H9 (cell line): ENCODE data around the gene FAM3B. TPM values are rescaled to one million over a fixed set of nuclear protein-coding genes. Genes with fewer than 3 reads are reported as not detected.

Experiments
- DNase-seq: peaks from one replicate; pipeline ENCODE4 v3.0.0-alpha.2; 2017
- H2AFZ ChIP-seq: one replicate; pipeline ENCODE4 v1.6.1; 2013; ENCODE audit warnings: mild to moderate bottlenecking, low read length, control low read depth, moderate library complexity
- H2AK5ac ChIP-seq: 2 replicates; pipeline ENCODE4 v1.6.1; 2013; ENCODE audit warnings: low read length, control low read depth, mixed read lengths; ENCODE audit not compliant: insufficient read length
- H2BK120ac ChIP-seq: one replicate; pipeline ENCODE4 v1.6.1; 2013; ENCODE audit warnings: low read depth, mild to moderate bottlenecking, low read length, control low read depth, inconsistent platforms; ENCODE audit not compliant: poor library complexity, severe bottlenecking
- H2BK12ac ChIP-seq: 2 replicates; pipeline ENCODE4 v1.6.1; 2013; ENCODE audit warnings: low read length, control low read depth, mixed read lengths, low read depth; ENCODE audit not compliant: insufficient read length
- H2BK15ac ChIP-seq: 2 replicates; pipeline ENCODE4 v1.6.1; 2013; ENCODE audit warnings: low read depth, low read length, control low read depth
- H2BK20ac ChIP-seq: one replicate; pipeline ENCODE4 v1.6.1; 2013; ENCODE audit warnings: low read depth, mild to moderate bottlenecking, low read length, control low read depth, inconsistent platforms; ENCODE audit not compliant: poor library complexity, severe bottlenecking
- H2BK5ac ChIP-seq: 2 replicates; pipeline ENCODE4 v1.6.1; 2013; ENCODE audit warnings: low read length, control low read depth, mixed read lengths; ENCODE audit not compliant: insufficient read length
- H3K14ac ChIP-seq: 2 replicates; pipeline ENCODE4 v1.6.1; 2013; ENCODE audit warnings: low read length, control low read depth; ENCODE audit not compliant: insufficient read depth
- H3K18ac ChIP-seq: 2 replicates; pipeline ENCODE4 v1.6.1; 2013; ENCODE audit warnings: low read depth, mild to moderate bottlenecking, mixed read lengths, low read length, control low read depth; ENCODE audit not compliant: insufficient read length
- H3K23ac ChIP-seq: 2 replicates; pipeline ENCODE4 v1.6.1; 2013; ENCODE audit warnings: low read length, control low read depth, mixed read lengths, low read depth; ENCODE audit not compliant: insufficient read length
- H3K23me2 ChIP-seq: 2 replicates; pipeline ENCODE4 v1.6.1; 2013; ENCODE audit warnings: low read depth, mild to moderate bottlenecking, mixed read lengths, low read length, control low read depth; ENCODE audit not compliant: insufficient read length, poor library complexity, severe bottlenecking
- H3K27ac ChIP-seq: 2 replicates; pipeline ENCODE4 v1.5.1; 2013; ENCODE audit warnings: low read length, control low read depth, mixed read lengths, low read depth; ENCODE audit not compliant: insufficient read length
- H3K27me3 ChIP-seq: 2 replicates; pipeline ENCODE4 v1.6.1; 2013; ENCODE audit warnings: low read length, control low read depth, inconsistent platforms; ENCODE audit not compliant: insufficient read depth
- H3K4ac ChIP-seq: 2 replicates; pipeline ENCODE4 v1.6.1; 2013; ENCODE audit warnings: low read depth, mild to moderate bottlenecking, control low read depth, inconsistent platforms, low read length, moderate library complexity
- H3K4me1 ChIP-seq: 2 replicates; pipeline ENCODE4 v1.6.1; 2013; ENCODE audit warnings: low read length, control low read depth, inconsistent platforms; ENCODE audit not compliant: insufficient read depth
- H3K4me2 ChIP-seq: 2 replicates; pipeline ENCODE4 v1.6.1; 2013; ENCODE audit warnings: low read length, control low read depth, mixed read lengths; ENCODE audit not compliant: insufficient read length, insufficient read depth
- H3K56ac ChIP-seq: 2 replicates; pipeline ENCODE4 v1.6.1; 2013; ENCODE audit warnings: low read depth, mild to moderate bottlenecking, mixed read lengths, low read length, control low read depth; ENCODE audit not compliant: insufficient read length
- H3K79me1 ChIP-seq: 2 replicates; pipeline ENCODE4 v1.6.1; 2013; ENCODE audit warnings: low read depth, mild to moderate bottlenecking, moderate library complexity, low read length, control low read depth, inconsistent platforms; ENCODE audit not compliant: insufficient read depth, poor library complexity, severe bottlenecking
- H3K79me2 ChIP-seq: 2 replicates; pipeline ENCODE4 v1.6.1; 2013; ENCODE audit warnings: low read length, control low read depth, inconsistent platforms; ENCODE audit not compliant: insufficient read depth
- H3K9ac ChIP-seq: 2 replicates; pipeline ENCODE4 v1.6.1; 2013; ENCODE audit warnings: low read length, control low read depth, mixed read lengths; ENCODE audit not compliant: insufficient read length; ENCODE audit errors: extremely low read depth
- H3K9me3 ChIP-seq: one replicate; pipeline ENCODE4 v1.6.1; 2013; ENCODE audit warnings: low read depth, low read length, inconsistent platforms; ENCODE audit not compliant: control insufficient read depth
- H3T11ph ChIP-seq: one replicate; pipeline ENCODE4 v1.6.1; 2013; ENCODE audit warnings: mild to moderate bottlenecking, low read length, control low read depth, inconsistent platforms
- H4K20me1 ChIP-seq: one replicate; pipeline ENCODE4 v1.6.1; 2013; ENCODE audit not compliant: control insufficient read depth, insufficient read length, insufficient read depth
- H4K5ac ChIP-seq: 2 replicates; pipeline ENCODE4 v1.6.1; 2013; ENCODE audit warnings: low read depth, mild to moderate bottlenecking, mixed read lengths, low read length, control low read depth; ENCODE audit not compliant: insufficient read length
- H4K8ac ChIP-seq: replicated peaks from 2 replicates; pipeline ENCODE4 v1.6.1; 2013; ENCODE audit warnings: low read length, control low read depth, mixed read lengths, low read depth; ENCODE audit not compliant: insufficient read length
- H4K91ac ChIP-seq: 2 replicates; pipeline ENCODE4 v1.6.1; 2013; ENCODE audit warnings: low read depth, mild to moderate bottlenecking, moderate library complexity, mixed read lengths, low read length, control low read depth; ENCODE audit not compliant: insufficient read length
- H3K27ac Mint-ChIP-seq, 3 experiments: 2 replicates in 2 of 3; 3 replicates in 1 of 3; pipeline ENCODE4 v1.8.0; 2020 to 2021; ENCODE audit warnings: mixed read lengths in 3 of 3, mild to moderate bottlenecking in 1 of 3, moderate library complexity in 1 of 3
- H3K27me3 Mint-ChIP-seq: 2 replicates; pipeline ENCODE4 v1.8.0; 2021; ENCODE audit warnings: low read depth, mild to moderate bottlenecking, moderate library complexity, mixed read lengths
- H3K36me3 Mint-ChIP-seq, 3 experiments: 2 replicates in 2 of 3; 3 replicates in 1 of 3; pipeline ENCODE4 v1.8.0; 2020 to 2021; ENCODE audit warnings: low read depth in 3 of 3, mixed read lengths in 3 of 3; ENCODE audit not compliant: insufficient read depth in 1 of 3
- H3K4me1 Mint-ChIP-seq, 2 experiments: 2 replicates each; pipeline ENCODE4 v1.8.0; 2020; ENCODE audit warnings: mixed read lengths in 2 of 2
- H3K4me3 Mint-ChIP-seq, 2 experiments: 2 replicates in 1 of 2; 3 replicates in 1 of 2; pipeline ENCODE4 v1.8.0; 2020 to 2021; ENCODE audit warnings: mild to moderate bottlenecking in 2 of 2, mixed read lengths in 2 of 2, moderate library complexity in 1 of 2
- H3K9me3 Mint-ChIP-seq, 2 experiments: 2 replicates in 1 of 2; 3 replicates in 1 of 2; pipeline ENCODE4 v1.8.0; 2020; ENCODE audit warnings: mild to moderate bottlenecking in 2 of 2, mixed read lengths in 2 of 2, moderate library complexity in 1 of 2
- CTCF ChIP-seq: fragments of 200-600 bp; sonication (generic); conservative IDR thresholded peaks from 3 replicates; pipeline ENCODE4 v1.8.0; 2021; ENCODE audit warnings: antibody characterized with exemption, mild to moderate bottlenecking
- WGBS: extraction: QIAGEN DNeasy Blood & Tissue Kit; methylation state at CpG from one replicate; pipeline ENCODE4 v1.1.7; 2013; ENCODE audit warnings: missing lambda C conversion rate, low lambda C conversion rate, mixed read lengths; ENCODE audit not compliant: insufficient read length; ENCODE audit errors: extremely low coverage; 5-methylcytosine and 5-hydroxymethylcytosine counted together
- total RNA-seq: library from RNA; stranded (reverse); gene quantifications from 2 replicates; pipeline ENCODE4 v1.2.1, GENCODE V29; 2021

FAM3B gene
- total RNA-seq, 1 experiment from 2014 or later: 5.0 TPM

- no peak overlapping the region for H3K56ac ChIP-seq
- no peak overlapping the region for H4K5ac ChIP-seq
- no peak overlapping the region for H3T11ph ChIP-seq
- no peaks in the 10 kb centered on the region for H3K27me3 ChIP-seq
- no peak overlapping the region for H2BK15ac ChIP-seq
- no peak overlapping the region for H4K8ac ChIP-seq
- no peaks in the 10 kb centered on the region for H3K4me1 ChIP-seq
- H3K14ac ChIP-seq: no peak overlapping the region
- no peak overlapping the region for H3K4ac ChIP-seq
- no peak overlapping the region for H2BK5ac ChIP-seq
- no peaks in the 10 kb centered on the region for H3K4me1 Mint-ChIP-seq
- no peaks in the 10 kb centered on the region for H4K20me1 ChIP-seq
- H3K18ac ChIP-seq: no peak overlapping the region
- H2BK120ac ChIP-seq: no peak overlapping the region
- H3K9ac ChIP-seq: no peak overlapping the region
- no peaks in the 10 kb centered on the region for H3K9me3 ChIP-seq
- DNase-seq: no peak
- H3K23ac ChIP-seq: no peak overlapping the region
- no peaks in the 10 kb centered on the region for H3K79me1 ChIP-seq
- no peak overlapping the region for H3K27ac Mint-ChIP-seq
- no peak overlapping the region for H2BK20ac ChIP-seq
- H3K23me2 ChIP-seq: no peaks in the 10 kb centered on the region
- no peak for TF ChIP-seq CTCF
- no CpG with 5 or more reads among the region's 4 CpGs for WGBS
- no peak overlapping the region for H4K91ac ChIP-seq
- no peak overlapping the region for H3K4me2 ChIP-seq
- peaks cover 0 to 5% (median 3%) of the 10 kb centered on the region in 3 experiments; a peak in 2 of 7 replicates for H3K36me3 Mint-ChIP-seq
- no peak overlapping the region for H3K27ac ChIP-seq
- H3K27me3 Mint-ChIP-seq: no peaks in the 10 kb centered on the region; the same call in none of the 2 replicates
- H2AFZ ChIP-seq: no peak overlapping the region
- no peaks in the 10 kb centered on the region for H3K79me2 ChIP-seq
- no peak overlapping the region for H2AK5ac ChIP-seq
- peaks cover 8 to 9% of the 10 kb centered on the region in 2 experiments; a peak in 4 of 5 replicates for H3K9me3 Mint-ChIP-seq
- no peak overlapping the region for H2BK12ac ChIP-seq
- no peak overlapping the region for H3K4me3 Mint-ChIP-seq
Measured at GRCh38 chr21:41345356-41345755, 28.8 kb downstream of the FAM3B start.
